Medulla oblongata (tissue), 1 donor: ENCODE measurements around the gene ZNF625.

Source experiments
- DNase-seq: peaks from one replicate; pipeline ENCODE4 v3.0.0-alpha.2; 2015; ENCODE audit errors: extremely low spot score

ZNF625 gene

GRCh38 chr19:12156223-12157058, at the start of gene ZNF625:
ZNF625 (minus strand) TSS chr19:12156734; CDS start chr19:12156558, 176 bp downstream.
- DNase-seq, result peak; percentile 95

GRCh38 chr19:12205296-12205695, 48.8 kb upstream of the ZNF625 start:
- no peak for DNase-seq

GRCh38 chr19:12202250-12202649, 45.7 kb upstream of the ZNF625 start:
- no peak for DNase-seq

- no peak for DNase-seq
Observed at GRCh38 chr19:12199757-12200419, 43.4 kb upstream of the ZNF625 start.

DNA sequence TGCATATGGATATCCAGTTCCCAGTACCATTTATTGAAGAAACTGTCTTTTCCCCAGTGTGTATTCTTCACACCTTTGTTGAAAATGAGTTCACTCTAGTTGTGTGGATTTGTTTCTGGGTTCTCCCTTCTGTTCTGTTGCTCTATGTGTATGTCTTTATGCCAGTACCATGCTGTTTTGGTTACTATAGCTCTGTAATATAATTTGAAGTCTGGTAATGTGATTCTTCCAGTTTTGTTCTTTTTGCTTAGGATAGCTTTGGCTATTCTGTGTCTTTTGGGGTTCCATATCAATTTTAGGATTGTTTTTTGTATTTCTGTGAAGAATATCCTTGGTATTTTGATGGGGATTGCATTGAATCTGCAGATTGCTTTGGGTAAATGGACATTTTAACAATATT, 41.6 kb upstream of the ZNF625 start:
- DNase-seq, result no peak

DNA sequence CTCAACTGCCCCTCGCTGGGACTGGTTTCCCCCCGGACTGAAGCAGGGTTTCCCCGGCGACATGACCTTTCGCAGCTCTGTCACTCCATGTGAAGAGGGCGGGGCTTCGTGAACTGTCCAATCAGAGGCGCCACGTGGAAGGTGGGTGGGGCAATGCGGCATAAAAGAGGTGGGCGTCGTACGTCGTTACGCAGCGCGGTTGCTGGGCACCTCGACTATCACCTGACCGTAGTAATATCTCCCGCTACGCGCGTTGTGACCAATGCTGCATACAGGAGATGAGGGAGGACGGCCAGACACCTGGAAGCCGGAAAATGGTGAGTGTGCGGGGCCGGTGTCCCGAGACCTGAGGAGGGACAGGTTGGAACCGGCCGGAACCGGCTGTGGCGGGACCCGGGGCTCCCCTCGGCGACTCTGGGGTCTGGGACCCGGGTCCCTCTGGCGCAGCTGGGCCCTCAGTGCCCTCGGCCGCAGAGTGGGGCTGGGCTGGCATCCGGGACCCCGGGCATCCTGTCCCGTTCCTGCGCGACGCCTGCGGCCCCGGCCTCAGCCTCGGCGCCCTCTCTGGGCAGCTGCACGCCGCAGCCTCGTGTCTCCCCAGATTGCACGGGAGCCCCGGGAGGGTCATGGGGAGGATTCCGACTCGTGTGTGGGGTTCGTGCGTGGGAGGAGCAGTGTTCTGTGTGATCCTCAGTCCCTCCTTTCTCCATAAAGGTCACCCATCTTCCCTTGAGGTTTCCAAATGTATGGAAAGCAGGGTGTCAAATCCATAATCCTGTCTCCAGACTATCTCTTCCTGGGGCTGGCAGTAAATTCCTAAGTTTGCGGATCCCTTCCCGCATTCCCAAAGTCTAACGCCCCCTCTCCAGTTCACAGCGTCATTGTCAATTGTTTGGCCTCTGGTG, 38.5 kb upstream of the ZNF625 start:
- DNase-seq, result peak; percentile 89

DNA sequence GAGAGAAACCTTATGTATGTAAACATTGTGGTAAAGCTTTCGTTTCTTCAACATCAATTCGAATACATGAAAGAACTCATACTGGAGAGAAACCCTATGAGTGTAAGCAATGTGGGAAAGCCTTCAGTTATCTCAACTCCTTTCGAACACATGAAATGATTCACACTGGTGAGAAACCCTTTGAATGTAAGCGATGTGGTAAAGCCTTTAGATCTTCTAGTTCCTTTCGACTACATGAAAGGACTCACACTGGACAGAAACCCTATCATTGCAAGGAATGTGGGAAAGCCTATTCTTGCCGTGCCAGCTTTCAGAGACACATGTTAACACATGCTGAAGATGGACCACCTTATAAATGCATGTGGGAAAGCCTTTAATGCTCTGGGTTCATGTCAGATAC, 31.1 kb upstream of the ZNF625 start:
- no peak for DNase-seq

GRCh38 chr19:12180377-12180776, 23.8 kb upstream of the ZNF625 start:
- no peak for DNase-seq

DNA sequence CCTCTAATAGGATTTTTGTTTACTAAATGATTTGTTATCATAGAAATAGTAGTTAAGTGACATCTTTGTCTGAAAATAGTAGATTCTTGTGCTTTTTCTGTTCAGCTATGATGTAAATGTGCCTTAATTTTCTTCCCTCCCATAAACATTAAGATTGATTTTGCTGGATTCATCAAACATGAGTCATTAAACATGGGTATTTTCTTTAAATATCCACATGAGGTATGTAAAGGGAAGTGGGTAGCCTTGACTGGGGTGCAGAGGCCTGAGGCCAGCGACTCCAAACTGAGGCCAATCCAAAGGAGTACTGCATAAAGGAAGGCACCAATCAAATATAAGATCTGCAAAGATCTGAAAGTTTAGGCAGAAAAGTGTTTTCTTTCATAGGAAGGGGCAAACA, 10.1 kb upstream of the ZNF625 start:
- DNase-seq, result no peak

DNA sequence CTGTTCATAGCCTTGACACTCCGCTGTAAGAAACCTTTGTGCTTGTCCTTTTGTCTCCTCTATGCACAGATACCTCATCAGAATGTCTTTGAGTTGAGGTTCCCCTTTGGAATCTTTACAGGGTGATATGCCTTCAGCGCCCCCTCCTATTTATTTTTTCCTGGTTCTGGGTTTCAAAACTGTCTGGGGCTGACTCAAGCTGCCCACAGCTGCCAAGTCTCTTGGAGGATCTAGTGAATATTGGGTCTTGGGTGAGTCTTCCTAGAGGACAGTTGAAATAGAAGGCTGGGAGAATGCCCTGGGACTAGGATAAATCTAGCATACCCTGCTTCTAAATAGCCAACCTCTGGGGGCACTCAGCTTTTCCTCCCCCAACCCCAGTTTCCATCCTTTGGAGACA, 7.3 kb upstream of the ZNF625 start:
- no peak for DNase-seq

- DNase-seq, result peak; percentile 97
Observed at GRCh38 chr19:12162882-12163806, 6.6 kb upstream of the ZNF625 start, which contains the start of gene ZNF136. ZNF136 (plus strand) TSS chr19:12163096; CDS start chr19:12163204, 108 bp downstream.

DNA sequence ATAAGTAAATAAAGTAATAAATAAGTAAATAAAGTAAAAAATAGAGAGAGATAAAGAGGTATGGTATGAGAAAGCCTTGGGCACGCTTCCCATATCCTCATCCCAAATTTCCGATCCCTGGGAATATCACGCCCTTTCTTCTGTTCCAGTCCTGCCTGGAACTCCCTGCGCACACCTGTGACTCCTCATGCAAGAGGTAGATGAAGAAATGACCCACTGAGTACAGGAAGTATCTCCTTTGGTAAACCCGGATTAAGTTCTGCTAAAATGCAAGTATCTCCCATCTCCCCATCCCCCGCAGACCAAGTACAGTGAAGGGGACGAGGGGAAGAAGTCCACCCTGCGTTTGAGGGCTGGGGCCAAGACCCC, 6.0 kb upstream of the ZNF625 start:
- DNase-seq, result no peak

DNA sequence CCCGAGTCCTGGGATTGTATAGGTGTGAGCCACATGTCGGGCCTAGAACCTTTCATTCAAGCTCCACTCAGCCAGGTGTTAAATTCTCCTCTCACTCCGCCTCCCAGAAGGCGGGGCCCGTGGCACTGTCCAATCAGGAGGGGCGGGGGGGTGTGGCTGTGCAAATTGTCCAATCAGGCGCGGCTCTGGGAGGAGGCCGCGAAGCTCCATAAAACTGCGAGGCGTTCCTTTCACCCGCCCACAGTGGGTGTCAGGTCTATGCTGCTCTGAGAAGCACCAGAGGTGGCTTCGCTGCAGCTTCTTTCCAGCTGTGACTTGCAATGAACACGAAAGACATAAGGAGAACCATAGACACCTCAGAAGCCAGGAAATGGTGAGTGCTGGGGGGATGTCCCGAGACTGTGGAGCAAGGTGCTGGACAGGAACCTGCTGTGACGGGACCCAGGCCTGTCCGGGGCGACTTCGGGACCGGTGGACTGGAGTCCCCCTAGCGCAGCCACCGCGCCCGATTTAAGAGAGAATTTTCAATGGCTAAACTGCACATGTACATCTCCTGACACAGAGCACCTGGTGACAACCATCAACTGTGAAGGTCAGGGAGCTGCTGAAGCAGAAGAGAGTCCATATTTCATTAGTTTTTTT, 3.4 kb upstream of the ZNF625 start:
- DNase-seq, result no peak

DNA sequence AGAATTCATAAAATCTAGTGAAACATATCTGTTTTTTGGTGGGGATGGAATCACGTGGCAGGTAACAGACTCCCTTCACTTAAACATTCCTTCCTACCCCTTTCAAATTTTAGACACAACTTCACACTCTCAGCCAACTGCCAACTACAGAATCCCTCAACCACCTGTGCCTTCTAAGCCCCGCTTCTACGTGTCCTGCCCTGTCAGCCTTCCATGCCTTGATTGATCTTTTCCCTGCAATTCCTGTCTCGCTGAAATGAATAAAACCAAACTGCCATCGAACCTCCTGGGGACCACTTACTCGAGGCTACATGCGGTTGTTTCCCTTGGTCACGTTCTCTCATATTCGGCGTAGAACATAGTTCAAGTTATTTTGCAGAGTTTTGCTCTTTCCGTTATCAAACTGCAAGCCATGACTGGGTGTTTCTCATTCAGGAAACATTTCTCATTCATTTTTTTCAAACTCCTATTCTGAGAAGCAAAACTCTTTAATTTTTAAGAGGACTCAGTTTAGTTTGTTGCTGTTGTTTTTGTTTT, 1.1 kb downstream of the ZNF625 start:
- peak; percentile 2 for DNase-seq

DNA sequence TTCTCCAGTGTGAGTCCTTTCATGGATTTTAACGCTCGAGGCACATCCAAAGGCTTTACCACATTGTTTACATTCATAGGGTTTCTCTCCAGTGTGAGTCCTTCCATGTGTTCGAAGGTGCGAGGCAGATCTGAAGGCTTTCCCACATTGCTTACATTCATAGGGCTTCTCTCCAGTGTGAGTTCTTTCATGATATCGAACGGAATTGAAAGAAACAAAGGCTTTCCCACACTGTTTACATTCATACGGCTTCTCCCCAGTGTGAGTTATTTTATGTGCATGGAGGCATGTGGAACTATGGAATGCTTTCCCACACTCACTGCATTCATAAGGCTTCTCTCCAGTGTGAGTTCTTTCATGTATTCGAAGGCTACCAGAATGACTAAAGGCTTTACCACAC, 11.2 kb downstream of the ZNF625 start:
- no peak for DNase-seq

DNA sequence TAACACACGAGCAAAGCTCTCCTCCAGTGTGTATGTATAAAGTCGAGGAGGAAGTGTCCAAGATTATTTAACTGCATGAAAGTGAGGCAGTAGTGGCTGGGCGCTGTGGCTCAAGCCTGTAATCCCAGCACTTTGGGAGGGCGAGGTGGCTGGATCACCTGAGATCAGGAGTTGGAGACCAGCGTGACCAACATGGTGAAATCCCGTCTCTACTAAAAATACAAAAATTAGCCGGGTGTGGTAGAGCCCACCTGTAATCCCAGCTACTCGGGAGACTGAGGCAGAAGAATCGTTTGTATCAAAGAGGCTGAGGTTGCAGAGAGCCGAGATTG, 15.2 kb downstream of the ZNF625 start:
- DNase-seq, result no peak

GRCh38 chr19:12140545-12141404, 15.8 kb downstream of the ZNF625 start:
- peak; percentile 93 for DNase-seq

DNA sequence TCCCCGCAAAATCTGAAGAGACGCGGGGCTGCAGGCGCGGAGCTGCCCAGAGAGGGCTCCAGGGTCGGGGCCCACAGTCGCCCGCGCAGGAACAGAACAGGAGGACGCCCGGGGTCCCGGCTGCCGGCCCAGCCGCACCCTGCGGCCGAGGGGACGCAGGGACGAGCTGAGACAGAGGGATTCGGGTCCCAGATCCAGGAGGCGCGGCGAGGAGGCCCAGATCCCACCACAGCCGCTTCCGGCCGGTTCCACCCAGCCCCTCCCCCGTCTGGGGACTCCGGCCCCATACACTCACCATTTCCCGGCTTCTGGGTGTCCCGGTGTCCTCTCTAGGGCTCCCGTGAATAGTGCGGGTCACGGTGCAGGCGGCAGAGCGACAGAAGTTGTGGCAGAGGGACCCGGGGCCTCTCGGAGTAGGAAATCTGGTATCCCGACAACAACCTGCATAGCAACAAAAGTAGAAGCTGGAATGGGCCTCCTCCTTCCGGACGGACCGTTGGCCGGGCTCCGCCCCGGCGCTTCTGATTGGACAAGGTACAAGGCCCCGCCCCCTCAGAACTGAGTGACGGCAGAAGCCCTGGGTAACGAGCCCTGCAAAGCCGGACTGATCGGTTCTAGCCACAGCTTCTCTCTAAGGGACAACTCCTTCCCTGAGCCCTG, 16.5 kb downstream of the ZNF625 start, which contains the start of gene ZNF20:
ZNF20 (minus strand) TSS at position 466 of the 660 bp plus-strand sequence; CDS start at position 298, 168 bp downstream.
- DNase-seq, result peak; percentile 98

GRCh38 chr19:12139269-12139668, 17.3 kb downstream of the ZNF625 start:
- DNase-seq, result no peak
